ENCODE measurements around the gene COQ4.
"Not testable (repeated sequence)": the region's sequence is repeated elsewhere in the genome, so short reads cannot be mapped to it uniquely, and the experiment has no call there.

Gene COQ4

GRCh38 chr9:128304136-128304970 is 18.3 kb upstream of the COQ4 start:
- no peak for DNase-seq

GRCh38 chr9:128304971-128305288 is 17.7 kb upstream of the COQ4 start:
- DNase-seq, result no peak

GRCh38 chr9:128309551-128309950 is 13.1 kb upstream of the COQ4 start:
- DNase-seq, result no peak

- DNase-seq, result no peak
These were observed 12.2 kb upstream of the COQ4 start for GRCh38 chr9:128310461-128310860.

GRCh38 chr9:128314697-128315096 is 7.9 kb upstream of the COQ4 start:
- no peak for DNase-seq

- no peak for DNase-seq
These were observed 6.2 kb upstream of the COQ4 start for GRCh38 chr9:128316421-128316820.

- no peak for DNase-seq
These were observed 5.0 kb upstream of the COQ4 start for GRCh38 chr9:128317629-128318028.

- DNase-seq, result no peak
These were observed 1.3 kb upstream of the COQ4 start for GRCh38 chr9:128321343-128321742.

GRCh38 chr9:128321879-128322403 is 698 bp upstream of the COQ4 start:
- no peak for DNase-seq

- DNase-seq, result no peak
These were observed 632 bp downstream of the COQ4 start for GRCh38 chr9:128323212-128323730.

GRCh38 chr9:128323791-128324190 is 1.2 kb downstream of the COQ4 start:
- no peak for DNase-seq

- DNase-seq, result no peak
These were observed 1.8 kb downstream of the COQ4 start for GRCh38 chr9:128324401-128324800.

- no peak for DNase-seq
These were observed 3.0 kb downstream of the COQ4 start for GRCh38 chr9:128325629-128326028.

GRCh38 chr9:128333451-128333869 is 10.8 kb downstream of the COQ4 start:
- DNase-seq, result no peak

- DNase-seq, result no peak
These were observed 12.5 kb downstream of the COQ4 start for GRCh38 chr9:128335161-128335560.

GRCh38 chr9:128335914-128336313 is 13.3 kb downstream of the COQ4 start:
- DNase-seq, result no peak

- no peak for DNase-seq
These were observed 15.3 kb downstream of the COQ4 start for GRCh38 chr9:128337936-128338335.

GRCh38 chr9:128338852-128339614 is 16.4 kb downstream of the COQ4 start:
- DNase-seq, result not testable (repeated sequence)

GRCh38 chr9:128339761-128340690 is 17.4 kb downstream of the COQ4 start, which contains the start of gene SLC27A4:
TSS of gene SLC27A4 (plus strand) at chr9:128340527. CDS start at chr9:128343133, 2,606 bp downstream.
- DNase-seq, result no peak

GRCh38 chr9:128340691-128341434 is 18.2 kb downstream of the COQ4 start:
- DNase-seq, result no peak

GRCh38 chr9:128341435-128341849 is 18.8 kb downstream of the COQ4 start:
- DNase-seq, result no peak
